AG04450 (cell line): ENCODE measurements around the gene LRMDA. TPM values are rescaled to one million over a fixed set of nuclear protein-coding genes. Genes with fewer than 3 reads are reported as not detected.

Source experiments
- CTCF ChIA-PET: fragments of 300-600, 350-600 bp; formaldehyde crosslinking; extraction: SDS; loops from one replicate; lab custom pipeline; 2022; ENCODE audit warnings: antibody characterized with exemption, inconsistent platforms; lab: Charles Lee
- POLR2A ChIA-PET: fragments of 350-600 bp; formaldehyde crosslinking; extraction: SDS; loops from one replicate; lab custom pipeline; 2021; ENCODE audit warnings: antibody characterized with exemption, inconsistent platforms; lab: Yijun Ruan, JAX
- DNase-seq: peaks from one replicate; pipeline ENCODE4 v3.0.0-alpha.2; 2011; ENCODE audit warnings: low read depth, low spot score
- H3K27ac ChIP-seq: one replicate; pipeline ENCODE4 v1.5.1; 2012; ENCODE audit warnings: low read depth, low read length, control low read depth
- H3K27me3 ChIP-seq: one replicate; pipeline ENCODE4 v1.6.0; 2012; ENCODE audit warnings: low read length; ENCODE audit not compliant: control insufficient read depth, insufficient read depth
- H3K4me3 ChIP-seq: 2 replicates; pipeline ENCODE4 v1.5.1; 2011; ENCODE audit warnings: mild to moderate bottlenecking, low read depth, low read length, control low read depth
- H3K9me3 ChIP-seq: 2 replicates; pipeline ENCODE4 v1.5.1; 2012; ENCODE audit warnings: low read length; ENCODE audit not compliant: control insufficient read depth, insufficient read depth
- CTCF ChIP-seq: IDR thresholded peaks from 2 replicates; pipeline ENCODE4 v1.5.1; 2011; ENCODE audit warnings: low read depth, low read length, control low read depth, inconsistent platforms
- polyA plus RNA-seq: library from polyadenylated mRNA; depleted of rRNA; stranded (reverse); fragments of >200 nt; gene quantifications from 2 replicates; pipeline ENCODE4 v1.2.3, GENCODE V29; 2011

The LRMDA gene
- polyA plus RNA-seq, 1 experiment = 0.12 TPM

DNA sequence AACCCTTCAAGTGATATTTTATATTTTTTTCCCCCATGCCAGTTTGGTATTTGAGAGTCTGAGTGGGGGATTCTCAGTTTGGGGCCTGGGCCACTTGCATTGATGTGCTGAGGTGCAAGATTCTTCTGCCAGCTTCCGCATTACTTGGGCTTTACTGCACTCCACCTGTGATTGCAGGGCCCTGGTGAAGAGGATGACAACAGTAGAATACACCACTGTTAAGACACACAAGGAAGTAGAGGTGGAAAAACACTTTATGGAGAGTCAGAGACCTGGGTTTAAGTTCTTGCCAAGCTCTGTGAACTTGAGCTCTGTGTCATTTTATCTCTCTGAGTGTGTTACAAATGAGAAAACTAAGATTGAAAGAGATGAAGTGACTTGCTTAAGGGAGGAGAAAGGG, 209.4 kb downstream of the LRMDA start:
- TF ChIP-seq CTCF = no peak
- no peak overlapping the region for H3K27ac ChIP-seq
- ChIA-PET POLR2A (no interaction called here), CTCF (no interaction called here)
- DNase-seq = no peak
- no peaks in the 10 kb centered on the region for H3K27me3 ChIP-seq
- H3K4me3 ChIP-seq = no peak overlapping the region
- H3K9me3 ChIP-seq = no peaks in the 10 kb centered on the region

GRCh38 chr10:75643405-75643804, 212.0 kb downstream of the LRMDA start:
- H3K4me3 ChIP-seq = no peak overlapping the region
- CTCF ChIA-PET = no interaction called here
- POLR2A ChIA-PET = interaction anchor here (0.6 kb wide), 1 partner anchor 66 kb away, joined by 3 read pairs; no protein-coding TSS in a partner anchor
- H3K27me3 ChIP-seq = no peaks in the 10 kb centered on the region
- TF ChIP-seq CTCF = no peak
- DNase-seq = no peak
- no peak overlapping the region for H3K27ac ChIP-seq
- no peaks in the 10 kb centered on the region for H3K9me3 ChIP-seq

DNA sequence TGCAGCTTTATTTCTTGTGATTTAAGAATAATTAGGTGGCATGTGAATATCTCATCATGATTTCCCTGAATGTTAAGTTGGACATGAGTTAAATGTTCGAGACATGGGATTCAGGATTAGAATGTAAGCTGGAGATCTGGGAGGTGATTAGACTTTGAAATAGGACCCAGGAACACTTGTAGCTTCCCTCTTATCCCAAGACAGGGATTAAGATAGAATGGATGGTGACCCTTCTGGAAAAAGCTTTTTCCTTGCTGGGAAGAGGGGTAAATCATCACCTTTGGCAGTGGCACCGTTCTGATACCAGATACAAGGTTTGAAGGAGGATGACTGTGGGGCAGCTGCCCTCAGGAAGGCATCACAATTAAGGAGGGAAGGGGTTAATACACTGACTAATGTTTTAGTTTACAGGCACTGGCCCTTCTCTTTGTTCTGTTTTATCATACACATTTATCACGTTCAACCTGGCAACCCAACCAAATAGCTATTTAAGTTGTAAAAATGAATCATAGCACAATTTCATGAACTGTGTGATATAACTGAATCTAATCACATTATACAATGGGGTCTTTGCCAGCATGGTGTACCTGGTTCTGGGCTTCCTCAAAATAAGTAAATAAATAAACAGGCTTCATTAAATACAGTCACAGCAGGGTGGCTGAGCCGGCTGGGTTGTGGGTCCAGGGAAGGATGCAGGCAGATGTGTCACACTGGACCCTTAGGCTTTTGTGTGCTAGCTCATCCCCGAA, 212.7 kb downstream of the LRMDA start:
- H3K4me3 ChIP-seq = no peak overlapping the region
- no peak for DNase-seq
- H3K9me3 ChIP-seq = no peaks in the 10 kb centered on the region
- H3K27ac ChIP-seq = no peak overlapping the region
- no peak for TF ChIP-seq CTCF
- no peaks in the 10 kb centered on the region for H3K27me3 ChIP-seq
- CTCF ChIA-PET = no interaction called here
- POLR2A ChIA-PET = interaction anchor here (0.6 kb wide), 1 partner anchor 67 kb away, joined by 3 read pairs; no protein-coding TSS in a partner anchor

DNA sequence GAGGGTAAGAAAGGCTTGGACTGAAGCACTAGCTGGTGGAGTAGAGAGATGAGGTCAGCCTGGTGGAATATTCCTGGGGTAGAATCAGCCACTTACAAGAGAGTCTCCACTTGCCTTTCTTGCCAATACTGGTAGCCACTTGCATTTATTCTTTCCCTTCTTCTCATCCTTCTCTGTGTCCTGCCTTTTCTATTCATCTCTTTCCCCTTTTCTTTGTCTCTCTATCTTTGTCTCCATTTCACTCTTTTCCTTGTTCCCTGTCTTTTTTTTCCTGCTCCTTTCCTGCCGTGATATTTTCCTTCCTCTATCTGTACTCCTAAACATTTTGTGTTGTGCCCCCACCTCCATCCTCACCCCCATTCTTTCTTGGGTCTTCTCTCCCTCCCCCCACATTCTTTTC, 214.3 kb downstream of the LRMDA start:
- Histone ChIP-seq H3K27me3 (no peaks in the 10 kb centered on the region), H3K9me3 (no peaks in the 10 kb centered on the region), H3K27ac (no peak overlapping the region), H3K4me3 (no peak overlapping the region)
- ChIA-PET CTCF (no interaction called here), POLR2A (no interaction called here)
- no peak for DNase-seq
- TF ChIP-seq CTCF = no peak

GRCh38 chr10:75646218-75646915, 214.9 kb downstream of the LRMDA start:
- no peak for DNase-seq
- no peak overlapping the region for H3K27ac ChIP-seq
- no peak overlapping the region for H3K4me3 ChIP-seq
- POLR2A ChIA-PET = no interaction called here
- no peak for TF ChIP-seq CTCF
- no peaks in the 10 kb centered on the region for H3K9me3 ChIP-seq
- H3K27me3 ChIP-seq = no peaks in the 10 kb centered on the region
- CTCF ChIA-PET = no interaction called here
